ENCODE results near the gene FAM162B. TPM values are rescaled to one million over a fixed set of nuclear protein-coding genes. Genes with fewer than 3 reads are reported as not detected.

Gene FAM162B
- total RNA-seq, 1 experiment from 2014 or later, result not detected

DNA sequence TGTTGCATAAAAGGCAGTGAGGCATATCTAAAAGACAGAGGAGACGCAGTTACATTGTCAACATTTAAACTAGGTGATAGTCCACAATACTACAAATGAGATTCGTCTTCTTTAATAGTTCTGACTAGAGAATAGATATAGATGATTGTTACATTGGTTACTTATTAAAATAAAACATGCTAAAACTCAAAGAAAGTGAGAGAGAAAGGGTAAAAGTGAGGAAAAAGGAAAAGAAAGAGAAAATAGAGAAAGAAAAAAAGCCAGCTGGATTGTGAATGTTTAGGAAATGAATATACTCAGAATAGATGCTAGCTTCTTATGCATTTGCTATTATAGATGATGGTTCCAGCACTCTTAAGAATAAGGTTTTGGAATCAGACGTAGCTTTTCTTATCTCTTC lies 27.7 kb upstream of the FAM162B start:
- Histone ChIP-seq H3K9me3 (ENCODE audit: low read length) (no peaks in the 10 kb centered on the region), H3K79me2 (ENCODE audit: low read length) (no peaks in the 10 kb centered on the region), H3K36me3 (ENCODE audit: low read depth, low read length) (no peaks in the 10 kb centered on the region), H4K20me1 (ENCODE audit: low read length) (no peaks in the 10 kb centered on the region), H3K4me3 (ENCODE audit: low read length) (no peak overlapping the region), H2AFZ (ENCODE audit: low read length) (no peak overlapping the region), H3K9me2 (replicated peaks; ENCODE audit: low read length) (no peaks in the 10 kb centered on the region), H3F3A (ENCODE audit: low read length, unreplicated experiment) (no peaks in the 10 kb centered on the region), H3K4me1 (ENCODE audit: insufficient read depth, low read length) (no peaks in the 10 kb centered on the region), H3K9ac (ENCODE audit: low read length) (no peak overlapping the region), H3K27me3 (ENCODE audit: low read length) (no peaks in the 10 kb centered on the region), H3K4me2 (ENCODE audit: low read length) (no peak overlapping the region), H3K27ac (ENCODE audit: low read length) (no peak overlapping the region)
- TF ChIP-seq EZH2 (IDR thresholded peaks at IDR 0.05; ENCODE audit: low read length, unreplicated experiment), result no peak
- POLR2A ChIA-PET (ENCODE audit: unreplicated experiment), result no interaction called here
- no peak for ATAC-seq
- intact Hi-C loops (cut with micrococcal nuclease), result no loop called here
- no peak for DNase-seq
- CTCF ChIA-PET, result no interaction called here
- BruUV-seq (replicated peaks), result no TSS peak

- Histone ChIP-seq H3K9ac (ENCODE audit: low read length) (no peak overlapping the region), H3K79me2 (ENCODE audit: low read length) (no peaks in the 10 kb centered on the region), H4K20me1 (ENCODE audit: low read length) (no peaks in the 10 kb centered on the region), H3F3A (ENCODE audit: low read length, unreplicated experiment) (no peaks in the 10 kb centered on the region), H3K36me3 (ENCODE audit: low read depth, low read length) (no peaks in the 10 kb centered on the region), H2AFZ (ENCODE audit: low read length) (no peak overlapping the region), H3K9me2 (replicated peaks; ENCODE audit: low read length) (no peaks in the 10 kb centered on the region), H3K27me3 (ENCODE audit: low read length) (no peaks in the 10 kb centered on the region), H3K27ac (ENCODE audit: low read length) (no peak overlapping the region), H3K4me1 (ENCODE audit: insufficient read depth, low read length) (no peaks in the 10 kb centered on the region), H3K9me3 (ENCODE audit: low read length) (no peaks in the 10 kb centered on the region), H3K4me2 (ENCODE audit: low read length) (no peak overlapping the region), H3K4me3 (ENCODE audit: low read length) (no peak overlapping the region)
- intact Hi-C loops (cut with micrococcal nuclease), result no loop called here
- BruUV-seq (replicated peaks), result no TSS peak
- ATAC-seq, result no peak; the same call in 1 of the 2 replicates
- no peak for DNase-seq
- no peak for TF ChIP-seq EZH2 (IDR thresholded peaks at IDR 0.05; ENCODE audit: low read length, unreplicated experiment)
- TF ChIP-seq, protein P1, sequence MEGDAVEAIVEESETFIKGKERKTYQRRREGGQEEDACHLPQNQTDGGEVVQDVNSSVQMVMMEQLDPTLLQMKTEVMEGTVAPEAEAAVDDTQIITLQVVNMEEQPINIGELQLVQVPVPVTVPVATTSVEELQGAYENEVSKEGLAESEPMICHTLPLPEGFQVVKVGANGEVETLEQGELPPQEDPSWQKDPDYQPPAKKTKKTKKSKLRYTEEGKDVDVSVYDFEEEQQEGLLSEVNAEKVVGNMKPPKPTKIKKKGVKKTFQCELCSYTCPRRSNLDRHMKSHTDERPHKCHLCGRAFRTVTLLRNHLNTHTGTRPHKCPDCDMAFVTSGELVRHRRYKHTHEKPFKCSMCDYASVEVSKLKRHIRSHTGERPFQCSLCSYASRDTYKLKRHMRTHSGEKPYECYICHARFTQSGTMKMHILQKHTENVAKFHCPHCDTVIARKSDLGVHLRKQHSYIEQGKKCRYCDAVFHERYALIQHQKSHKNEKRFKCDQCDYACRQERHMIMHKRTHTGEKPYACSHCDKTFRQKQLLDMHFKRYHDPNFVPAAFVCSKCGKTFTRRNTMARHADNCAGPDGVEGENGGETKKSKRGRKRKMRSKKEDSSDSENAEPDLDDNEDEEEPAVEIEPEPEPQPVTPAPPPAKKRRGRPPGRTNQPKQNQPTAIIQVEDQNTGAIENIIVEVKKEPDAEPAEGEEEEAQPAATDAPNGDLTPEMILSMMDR (conservative IDR thresholded peaks at IDR 0.05; ENCODE audit: low read depth, low read length), result no peak
- TF ChIP-seq EZH2phosphoT487 (IDR thresholded peaks at IDR 0.05; ENCODE audit: borderline replicate concordance, low read length), result no peak
- CTCF ChIA-PET, result no interaction called here
- POLR2A ChIA-PET (ENCODE audit: unreplicated experiment), result no interaction called here
Observed at GRCh38 chr6:116783852-116784251, 18.3 kb upstream of the FAM162B start.

DNA sequence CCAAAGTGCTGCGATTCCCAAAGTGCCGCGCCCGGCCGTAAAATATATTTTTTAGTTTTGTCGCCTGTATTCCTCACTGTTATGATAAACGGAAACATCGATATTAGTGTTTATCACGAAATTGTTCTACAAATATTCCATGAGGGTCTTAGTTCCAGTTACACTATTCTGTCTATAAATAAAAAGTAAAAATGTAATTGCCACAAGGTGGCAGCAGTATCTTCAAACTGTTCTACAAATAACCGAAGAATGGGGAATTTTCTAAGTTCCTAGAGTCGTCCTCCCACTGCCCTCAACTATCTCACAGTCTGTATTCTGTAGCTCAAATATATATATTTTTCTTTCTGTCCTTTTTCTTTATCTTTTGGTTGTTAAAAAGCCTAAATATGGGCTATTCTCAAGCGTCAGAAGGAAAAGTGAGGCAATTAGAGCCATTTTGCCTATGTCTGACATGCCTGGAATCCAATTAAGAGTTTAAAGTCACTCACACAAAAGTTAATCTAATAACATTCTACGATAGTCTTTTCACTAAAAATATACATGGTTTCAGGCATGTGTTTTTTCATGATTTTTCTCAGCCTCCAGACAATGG lies 14.2 kb upstream of the FAM162B start:
- BruUV-seq (replicated peaks), result no TSS peak
- Histone ChIP-seq H2AFZ (ENCODE audit: low read length) (peak overlapping the region; percentile 43; the same call in 1 of the 2 replicates), H4K20me1 (ENCODE audit: low read length) (no peaks in the 10 kb centered on the region), H3K9ac (ENCODE audit: low read length) (no peak overlapping the region), H3K27ac (ENCODE audit: low read length) (no peak overlapping the region), H3K36me3 (ENCODE audit: low read depth, low read length) (no peaks in the 10 kb centered on the region), H3K4me2 (ENCODE audit: low read length) (peak overlapping the region; percentile 42), H3K9me3 (ENCODE audit: low read length) (no peaks in the 10 kb centered on the region), H3F3A (ENCODE audit: low read length, unreplicated experiment) (no peaks in the 10 kb centered on the region), H3K9me2 (replicated peaks; ENCODE audit: low read length) (no peaks in the 10 kb centered on the region), H3K27me3 (ENCODE audit: low read length) (no peaks in the 10 kb centered on the region), H3K4me1 (ENCODE audit: insufficient read depth, low read length) (no peaks in the 10 kb centered on the region), H3K4me3 (ENCODE audit: low read length) (no peak overlapping the region), H3K79me2 (ENCODE audit: low read length) (no peaks in the 10 kb centered on the region)
- ChIA-PET CTCF (no interaction called here), POLR2A (ENCODE audit: unreplicated experiment) (no interaction called here)
- intact Hi-C loops (cut with micrococcal nuclease), result loop anchor here (1.0 kb wide), 2 partner anchors 68 to 190 kb away; no protein-coding TSS in a partner anchor
- TF ChIP-seq EZH2 (IDR thresholded peaks at IDR 0.05; ENCODE audit: low read length, unreplicated experiment), result no peak
- TF ChIP-seq, protein P1 (conservative IDR thresholded peaks at IDR 0.05; ENCODE audit: low read depth, low read length), result peak; percentile 61
- no peak for TF ChIP-seq EZH2phosphoT487 (IDR thresholded peaks at IDR 0.05; ENCODE audit: borderline replicate concordance, low read length)
- DNase-seq, result peak; percentile 67
- peak; percentile 43; the same call in 1 of the 2 replicates for ATAC-seq

Measured in PC-3 (cell line).